PC-3 (cell line): ENCODE measurements around the gene MAPKAPK3. TPM values are rescaled to one million over a fixed set of nuclear protein-coding genes. Genes with fewer than 3 reads are reported as not detected.
"Not testable (repeated sequence)": the region's sequence is repeated elsewhere in the genome, so short reads cannot be mapped to it uniquely, and the experiment has no call there.

Source experiments
- ATAC-seq: fragments of 200-7000 bp; cut with Tn5 transposase; 2 replicates; pipeline ENCODE4 v1.9.1; 2020; ENCODE audit warnings: mild to moderate bottlenecking, moderate library complexity
- BruUV-seq: library from RNA; stranded (reverse); fragments of 400-500 nt; replicated peaks from 2 replicates; lab custom pipeline; 2021; lab: Mats Ljungman, UMichigan
- CTCF ChIA-PET: fragments of 300-600 bp; sonication (Branson Sonifier 250); formaldehyde crosslinking; loops from one replicate; lab custom pipeline; 2022; ENCODE audit warnings: antibody characterized with exemption; lab: Charles Lee
- POLR2A ChIA-PET: fragments of 300-600 bp; sonication (Branson Sonifier 250); formaldehyde crosslinking; loops from one replicate; lab custom pipeline; 2022; ENCODE audit warnings: antibody characterized with exemption; ENCODE audit not compliant: unreplicated experiment; lab: Charles Lee
- DNase-seq: peaks from one replicate; pipeline ENCODE4 v3.0.0-alpha.2; 2015
- H2AFZ ChIP-seq: fragments of 300-600 bp; sonication (generic); 2 replicates; pipeline ENCODE4 v1.6.0; 2016; ENCODE audit warnings: antibody characterized with exemption, low read length
- H3F3A ChIP-seq: fragments of 300-600 bp; sonication (generic); one replicate; pipeline ENCODE4 v1.6.0; 2017; ENCODE audit warnings: antibody characterized with exemption, low read length, control low read depth, mild to moderate bottlenecking; ENCODE audit not compliant: unreplicated experiment
- H3K27ac ChIP-seq: fragments of 300-600 bp; sonication (generic); 2 replicates; pipeline ENCODE4 v1.5.1; 2016; ENCODE audit warnings: mild to moderate bottlenecking, low read length
- H3K27me3 ChIP-seq: fragments of 300-600 bp; sonication (generic); 2 replicates; pipeline ENCODE4 v1.6.1; 2016; ENCODE audit warnings: low read length, mixed read lengths
- H3K36me3 ChIP-seq: fragments of 300-600 bp; sonication (generic); 2 replicates; pipeline ENCODE4 v1.6.1; 2016; ENCODE audit warnings: low read depth, mixed run types, low read length, mixed read lengths
- H3K4me1 ChIP-seq: fragments of 300-600 bp; sonication (generic); 2 replicates; pipeline ENCODE4 v1.5.1; 2016; ENCODE audit warnings: low read length; ENCODE audit not compliant: insufficient read depth
- H3K4me2 ChIP-seq: fragments of 300-600 bp; sonication (generic); 2 replicates; pipeline ENCODE4 v1.6.0; 2016; ENCODE audit warnings: low read length
- H3K4me3 ChIP-seq: fragments of 300-600 bp; sonication (generic); 2 replicates; pipeline ENCODE4 v1.5.1; 2016; ENCODE audit warnings: mild to moderate bottlenecking, low read length, mixed read lengths
- H3K79me2 ChIP-seq: fragments of 300-600 bp; sonication (generic); 2 replicates; pipeline ENCODE4 v1.6.1; 2017; ENCODE audit warnings: low read length, mixed read lengths
- H3K9ac ChIP-seq: fragments of 300-600 bp; sonication (generic); 2 replicates; pipeline ENCODE4 v1.6.0; 2016; ENCODE audit warnings: mild to moderate bottlenecking, low read length
- H3K9me2 ChIP-seq: fragments of 300-600 bp; sonication (generic); replicated peaks from 2 replicates; pipeline ENCODE4 v1.6.1; 2016; ENCODE audit warnings: mixed run types, low read length, mixed read lengths
- H3K9me3 ChIP-seq: fragments of 300-600 bp; sonication (generic); 2 replicates; pipeline ENCODE4 v1.6.1; 2016; ENCODE audit warnings: low read length, mixed read lengths
- H4K20me1 ChIP-seq: fragments of 300-600 bp; sonication (generic); 2 replicates; pipeline ENCODE4 v1.6.1; 2016; ENCODE audit warnings: low read length, mixed read lengths
- EZH2 ChIP-seq: fragments of 300-600 bp; sonication (generic); IDR thresholded peaks from one replicate; pipeline ENCODE4 v1.6.1; 2017; ENCODE audit warnings: antibody characterized with exemption, mild to moderate bottlenecking, low read length; ENCODE audit not compliant: unreplicated experiment
- EZH2phosphoT487 ChIP-seq: fragments of 300-600 bp; sonication (generic); IDR thresholded peaks from 2 replicates; pipeline ENCODE4 v1.6.1; 2018; ENCODE audit warnings: mild to moderate bottlenecking, antibody characterized with exemption, low read length, borderline replicate concordance
- intact Hi-C: fragments of 100-400 bp; cut with micrococcal nuclease; formaldehyde crosslinking; loops from 2 replicates; pipeline ENCODE4 v1.9.0; 2023
- total RNA-seq: library from RNA; depleted of rRNA; stranded (reverse); fragments of >200 nt; gene quantifications from 2 replicates; pipeline ENCODE4 v1.2.3, GENCODE V29; 2014
- TF ChIP-seq, protein P1 (sequence below): fragments of 300-600 bp; sonication (generic); conservative IDR thresholded peaks from 2 replicates; pipeline ENCODE4 v1.5.1; 2017; ENCODE audit warnings: antibody characterized with exemption, low read depth, mild to moderate bottlenecking, low read length

MAPKAPK3 gene
- total RNA-seq, 1 experiment from 2014 or later: 142 TPM

DNA sequence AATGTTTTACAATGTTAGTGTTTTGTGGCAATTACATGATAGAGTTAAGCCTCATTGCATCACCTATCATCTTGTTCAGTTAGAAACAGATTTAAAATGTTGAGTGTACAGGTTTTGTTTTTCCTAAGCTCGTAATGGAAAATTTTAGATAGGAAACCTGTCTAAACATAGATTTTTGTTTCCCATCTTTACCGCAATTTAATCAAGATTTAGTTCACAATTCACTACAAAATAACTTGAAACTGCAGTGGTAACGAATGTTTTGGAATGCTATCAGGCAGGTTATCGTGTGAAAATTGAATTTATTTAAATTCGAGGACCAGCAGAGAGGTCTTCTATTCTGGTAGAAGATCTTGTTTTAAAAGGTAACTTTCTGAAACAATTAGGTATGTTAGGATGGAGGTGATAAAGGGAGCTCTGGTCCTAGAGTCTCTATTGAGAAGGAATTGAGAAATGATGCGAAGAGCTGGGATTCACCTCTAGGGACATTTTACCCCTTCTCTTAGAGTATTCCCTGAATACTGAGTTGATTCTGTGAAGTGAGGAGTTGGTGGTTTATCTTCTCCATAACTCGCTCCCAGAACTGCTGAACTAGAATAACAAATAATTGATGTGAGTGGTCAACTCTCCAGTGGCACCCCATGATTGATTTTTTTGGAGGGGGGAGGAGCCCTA, 59.2 kb downstream of the MAPKAPK3 start:
- TF ChIP-seq, protein P1, sequence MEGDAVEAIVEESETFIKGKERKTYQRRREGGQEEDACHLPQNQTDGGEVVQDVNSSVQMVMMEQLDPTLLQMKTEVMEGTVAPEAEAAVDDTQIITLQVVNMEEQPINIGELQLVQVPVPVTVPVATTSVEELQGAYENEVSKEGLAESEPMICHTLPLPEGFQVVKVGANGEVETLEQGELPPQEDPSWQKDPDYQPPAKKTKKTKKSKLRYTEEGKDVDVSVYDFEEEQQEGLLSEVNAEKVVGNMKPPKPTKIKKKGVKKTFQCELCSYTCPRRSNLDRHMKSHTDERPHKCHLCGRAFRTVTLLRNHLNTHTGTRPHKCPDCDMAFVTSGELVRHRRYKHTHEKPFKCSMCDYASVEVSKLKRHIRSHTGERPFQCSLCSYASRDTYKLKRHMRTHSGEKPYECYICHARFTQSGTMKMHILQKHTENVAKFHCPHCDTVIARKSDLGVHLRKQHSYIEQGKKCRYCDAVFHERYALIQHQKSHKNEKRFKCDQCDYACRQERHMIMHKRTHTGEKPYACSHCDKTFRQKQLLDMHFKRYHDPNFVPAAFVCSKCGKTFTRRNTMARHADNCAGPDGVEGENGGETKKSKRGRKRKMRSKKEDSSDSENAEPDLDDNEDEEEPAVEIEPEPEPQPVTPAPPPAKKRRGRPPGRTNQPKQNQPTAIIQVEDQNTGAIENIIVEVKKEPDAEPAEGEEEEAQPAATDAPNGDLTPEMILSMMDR: no peak
- TF ChIP-seq EZH2phosphoT487 (no peak), EZH2 (no peak)
- TSS peak; percentile 22 for BruUV-seq
- no peaks in the 10 kb centered on the region for H3K36me3 ChIP-seq
- ChIA-PET POLR2A (no interaction called here), CTCF (interaction anchor here (0.5 kb wide), 1 partner anchor 713 kb away, joined by 7 read pairs; no protein-coding TSS in a partner anchor)
- no peak overlapping the region for H3K9ac ChIP-seq
- no peaks in the 10 kb centered on the region for H4K20me1 ChIP-seq
- no peaks in the 10 kb centered on the region for H3K79me2 ChIP-seq
- H3K27me3 ChIP-seq: peaks cover 83% of the 10 kb centered on the region
- H3K9me2 ChIP-seq: no peaks in the 10 kb centered on the region
- no peaks in the 10 kb centered on the region for H3K9me3 ChIP-seq
- peaks cover 10% of the 10 kb centered on the region for H3K4me1 ChIP-seq
- H3F3A ChIP-seq: no peaks in the 10 kb centered on the region
- no peak overlapping the region for H2AFZ ChIP-seq
- H3K4me2 ChIP-seq: no peak overlapping the region
- H3K27ac ChIP-seq: no peak overlapping the region
- no peak overlapping the region for H3K4me3 ChIP-seq
- DNase-seq: no peak
- intact Hi-C loops: loop anchor here (5.0 kb wide), 1 partner anchor 696 kb away; no protein-coding TSS in a partner anchor
- no peak for ATAC-seq

DNA sequence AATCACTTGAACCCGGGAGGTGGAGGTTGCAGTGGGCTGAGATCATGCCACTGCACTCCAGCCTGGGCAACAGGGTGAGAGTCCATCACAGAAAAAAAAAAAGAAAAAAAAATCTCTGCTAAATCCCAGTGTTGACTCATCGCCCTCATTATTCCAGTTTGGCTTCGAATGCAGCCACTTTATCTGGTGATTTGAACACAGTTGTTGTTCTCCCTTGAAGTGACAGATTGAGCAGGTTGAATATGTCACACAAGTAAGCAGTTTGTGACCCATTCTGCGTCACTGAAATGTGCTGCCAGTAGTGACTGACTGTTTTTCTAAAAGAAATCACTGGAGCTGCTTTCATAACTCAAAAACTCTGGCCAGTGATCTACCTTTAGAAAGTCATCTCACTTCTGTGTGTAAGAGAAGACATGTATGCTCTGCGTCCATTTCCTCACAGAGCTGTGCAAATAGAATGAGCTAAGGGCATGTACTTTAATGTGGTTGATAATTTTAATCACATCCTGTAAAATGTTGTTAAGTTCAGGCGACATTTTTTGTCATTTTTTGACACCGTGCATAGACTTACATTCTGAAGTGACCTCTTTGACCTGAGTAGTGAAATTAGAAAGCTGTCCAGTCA, 70.3 kb downstream of the MAPKAPK3 start:
- Histone ChIP-seq H3K9ac (no peak overlapping the region), H3K4me3 (no peak overlapping the region), H3K4me2 (no peak overlapping the region), H3K9me2 (no peaks in the 10 kb centered on the region), H3K27ac (no peak overlapping the region), H3K9me3 (no peaks in the 10 kb centered on the region), H3K27me3 (peaks cover 54% of the 10 kb centered on the region), H4K20me1 (no peaks in the 10 kb centered on the region), H2AFZ (no peak overlapping the region), H3K36me3 (no peaks in the 10 kb centered on the region), H3F3A (no peaks in the 10 kb centered on the region), H3K4me1 (no peaks in the 10 kb centered on the region), H3K79me2 (no peaks in the 10 kb centered on the region)
- intact Hi-C loops: no loop called here
- ChIA-PET POLR2A (no interaction called here), CTCF (no interaction called here)
- TF ChIP-seq EZH2phosphoT487 (no peak), EZH2 (no peak)
- TF ChIP-seq, protein P1: no peak
- no TSS peak for BruUV-seq
- ATAC-seq (no peak), DNase-seq (no peak)

GRCh38 chr3:50687916-50688315, 71.0 kb downstream of the MAPKAPK3 start:
- no peaks in the 10 kb centered on the region for H3K4me1 ChIP-seq
- no peak overlapping the region for H2AFZ ChIP-seq
- H3K36me3 ChIP-seq: no peaks in the 10 kb centered on the region
- H3K9me2 ChIP-seq: no peaks in the 10 kb centered on the region
- H3K27me3 ChIP-seq: peaks cover 56% of the 10 kb centered on the region
- TF ChIP-seq, protein P1: no peak
- no peak for TF ChIP-seq EZH2
- no peak for TF ChIP-seq EZH2phosphoT487
- intact Hi-C loops: no loop called here
- H3K27ac ChIP-seq: no peak overlapping the region
- no peaks in the 10 kb centered on the region for H3K9me3 ChIP-seq
- no peak overlapping the region for H3K4me2 ChIP-seq
- POLR2A ChIA-PET: no interaction called here
- DNase-seq: no peak
- CTCF ChIA-PET: no interaction called here
- ATAC-seq: no peak
- H3K4me3 ChIP-seq: no peak overlapping the region
- no peaks in the 10 kb centered on the region for H3K79me2 ChIP-seq
- H3K9ac ChIP-seq: no peak overlapping the region
- no peaks in the 10 kb centered on the region for H4K20me1 ChIP-seq
- BruUV-seq: no TSS peak
- H3F3A ChIP-seq: no peaks in the 10 kb centered on the region

DNA sequence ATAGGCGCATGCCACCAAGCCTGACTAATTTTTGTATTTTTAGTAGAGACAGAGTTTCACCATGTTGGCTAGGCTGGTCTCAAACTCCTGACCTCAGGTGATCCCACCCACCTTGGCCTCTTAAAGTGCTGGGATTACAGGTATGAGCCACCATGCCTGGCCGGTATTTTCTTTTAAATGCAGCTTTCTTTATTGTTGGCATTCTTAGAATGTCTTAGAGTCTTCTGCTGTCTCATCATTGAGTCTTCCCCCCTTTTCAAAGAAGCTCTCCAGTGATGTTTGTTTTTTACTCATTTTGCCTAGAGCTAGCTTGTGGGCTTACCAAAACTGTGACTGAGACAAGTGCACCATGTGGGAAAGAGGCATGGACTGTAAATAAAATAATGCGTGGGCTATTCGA, 71.7 kb downstream of the MAPKAPK3 start:
- H2AFZ ChIP-seq, H3K9me3 ChIP-seq, H3K36me3 ChIP-seq, POLR2A ChIA-PET, ATAC-seq, H3K79me2 ChIP-seq, H4K20me1 ChIP-seq, H3K4me2 ChIP-seq, CTCF ChIA-PET, BruUV-seq, H3F3A ChIP-seq, H3K9me2 ChIP-seq, H3K4me1 ChIP-seq, H3K4me3 ChIP-seq, H3K27ac ChIP-seq, intact Hi-C loops, H3K9ac ChIP-seq, DNase-seq: not testable (repeated sequence)
- H3K27me3 ChIP-seq: peaks cover 53% of the 10 kb centered on the region
